ENCODE data around the gene CXCR6.

GRCh38 chr3:45907769-45908705 is 35.2 kb upstream of the CXCR6 start:
- TF ChIP-seq EZH2 (optimal IDR thresholded peaks at IDR 0.05; ENCODE audit: low read depth, low read length) (no peak), CTCF (IDR thresholded peaks at IDR 0.05; ENCODE audit: low read length) (no peak)
